SU-DHL-6 (cell line): ENCODE measurements around the gene DHRS7B.
"Not testable (repeated sequence)": the region's sequence is repeated elsewhere in the genome, so short reads cannot be mapped to it uniquely, and the experiment has no call there.

Experiments
- H2AFZ ChIP-seq: fragments of 200-600 bp; sonication (generic); 2 replicates; pipeline ENCODE4 v1.6.1; 2014; ENCODE audit warnings: low read depth, mild to moderate bottlenecking, moderate library complexity, mixed read lengths, antibody characterized with exemption, low read length; ENCODE audit not compliant: severe bottlenecking
- H3F3A ChIP-seq: fragments of 200-600 bp; shearing (Covaris generic); 2 replicates; pipeline ENCODE4 v1.6.0; 2016; ENCODE audit warnings: antibody characterized with exemption, mild to moderate bottlenecking; ENCODE audit not compliant: insufficient read depth
- H3K27ac ChIP-seq: fragments of 200-600 bp; sonication (generic); 2 replicates; pipeline ENCODE4 v1.5.1; 2016; ENCODE audit warnings: low read depth, mild to moderate bottlenecking, low read length, moderate library complexity, mixed read lengths
- H3K27me3 ChIP-seq: fragments of 200-600 bp; sonication (generic), shearing (Covaris generic); 2 replicates; pipeline ENCODE4 v1.6.0; 2014; ENCODE audit warnings: mild to moderate bottlenecking, low read length
- H3K36me3 ChIP-seq: fragments of 200-600 bp; sonication (generic); 2 replicates; pipeline ENCODE4 v1.6.1; 2014; ENCODE audit warnings: mild to moderate bottlenecking, low read length, mixed read lengths
- H3K4me2 ChIP-seq: fragments of 300-600, 200-600 bp; shearing (Covaris generic), sonication (generic); 2 replicates; pipeline ENCODE4 v1.6.0; 2014; ENCODE audit warnings: low read length, low read depth, mild to moderate bottlenecking; ENCODE audit not compliant: poor library complexity, severe bottlenecking
- H3K4me3 ChIP-seq: fragments of 200-600 bp; sonication (generic); 2 replicates; pipeline ENCODE4 v1.5.1; 2014; ENCODE audit warnings: antibody characterized with exemption, low read length, mild to moderate bottlenecking, mixed read lengths; ENCODE audit not compliant: insufficient read depth, poor library complexity, severe bottlenecking
- H3K79me2 ChIP-seq: fragments of 200-600 bp; sonication (generic); 2 replicates; pipeline ENCODE4 v1.6.1; 2014; ENCODE audit warnings: mild to moderate bottlenecking, low read length, moderate library complexity; ENCODE audit not compliant: insufficient read depth
- H3K9ac ChIP-seq: fragments of 200-600 bp; sonication (generic); 2 replicates; pipeline ENCODE4 v1.7.0; 2014; ENCODE audit warnings: mild to moderate bottlenecking, low read length
- H3K9me2 ChIP-seq: fragments of 200-600 bp; sonication (generic); replicated peaks from 2 replicates; pipeline ENCODE4 v1.6.1; 2014; ENCODE audit warnings: low read length; ENCODE audit not compliant: insufficient read depth
- H3K9me3 ChIP-seq: fragments of 200-600 bp; sonication (generic); 2 replicates; pipeline ENCODE4 v1.6.1; 2014; ENCODE audit warnings: low read length, mixed read lengths; ENCODE audit not compliant: insufficient read depth
- H4K20me1 ChIP-seq: fragments of 200-600 bp; sonication (generic); 2 replicates; pipeline ENCODE4 v1.6.1; 2014; ENCODE audit warnings: low read depth, mild to moderate bottlenecking, antibody characterized with exemption, low read length, moderate library complexity, mixed read lengths
- CTCF ChIP-seq: fragments of 200-600 bp; sonication (generic); IDR thresholded peaks from one replicate; pipeline ENCODE4 v1.5.1; 2017; ENCODE audit warnings: antibody characterized with exemption, mild to moderate bottlenecking, low read length, moderate library complexity; ENCODE audit not compliant: insufficient read depth, poor library complexity, severe bottlenecking
- EZH2phosphoT487 ChIP-seq: fragments of 200-600 bp; sonication (generic), shearing (Covaris generic); conservative IDR thresholded peaks from 2 replicates; pipeline ENCODE4 v1.6.1; 2018; ENCODE audit warnings: mild to moderate bottlenecking, antibody characterized with exemption, low read length, moderate library complexity, mixed read lengths

The DHRS7B gene

DNA sequence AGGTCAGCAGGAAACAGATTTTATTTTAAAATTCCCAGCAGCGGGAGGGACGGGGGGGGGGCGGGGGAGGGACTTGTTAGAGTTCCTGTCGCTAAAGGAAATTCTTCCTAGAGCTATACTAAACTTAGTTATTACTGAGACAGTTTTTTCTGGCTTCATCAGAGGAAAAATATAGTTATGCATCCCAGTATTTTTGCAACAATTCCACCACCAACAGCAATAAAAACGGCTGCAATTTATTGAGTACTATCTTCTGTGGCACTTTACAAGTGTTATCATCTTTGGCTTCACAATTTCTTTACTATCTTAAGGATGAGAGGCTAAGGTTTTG lies 6.9 kb upstream of the DHRS7B start:
- H3K36me3 ChIP-seq: no peaks in the 10 kb centered on the region
- no peaks in the 10 kb centered on the region for H4K20me1 ChIP-seq
- H3K27me3 ChIP-seq: no peaks in the 10 kb centered on the region; the same call in 1 of the 2 replicates
- no peak overlapping the region for H3K4me3 ChIP-seq
- H3K79me2 ChIP-seq: no peaks in the 10 kb centered on the region
- no peaks in the 10 kb centered on the region for H3K9me3 ChIP-seq
- H3K9me2 ChIP-seq: no peaks in the 10 kb centered on the region
- no peaks in the 10 kb centered on the region for H3F3A ChIP-seq
- no peak overlapping the region for H3K27ac ChIP-seq
- TF ChIP-seq CTCF (no peak), EZH2phosphoT487 (no peak)
- H2AFZ ChIP-seq: peak overlapping the region; percentile 40
- H3K4me2 ChIP-seq: no peak overlapping the region
- no peak overlapping the region for H3K9ac ChIP-seq

GRCh38 chr17:21124086-21124485 lies 2.7 kb upstream of the DHRS7B start:
- Histone ChIP-seq H4K20me1 (no peaks in the 10 kb centered on the region), H3K27me3 (no peaks in the 10 kb centered on the region), H3K9ac (no peak overlapping the region), H3K4me3 (no peak overlapping the region), H3K9me3 (no peaks in the 10 kb centered on the region), H3K36me3 (no peaks in the 10 kb centered on the region), H3F3A (peaks cover 12% of the 10 kb centered on the region; the same call in 1 of the 2 replicates), H3K79me2 (peaks cover 16% of the 10 kb centered on the region), H3K4me2 (no peak overlapping the region), H2AFZ (no peak overlapping the region), H3K27ac (no peak overlapping the region), H3K9me2 (no peaks in the 10 kb centered on the region)
- TF ChIP-seq CTCF (no peak), EZH2phosphoT487 (no peak)

GRCh38 chr17:21124517-21124916 lies 2.2 kb upstream of the DHRS7B start:
- H3K9ac ChIP-seq, H3K9me2 ChIP-seq, H3K27me3 ChIP-seq, H3K4me3 ChIP-seq, H2AFZ ChIP-seq, H4K20me1 ChIP-seq, H3K4me2 ChIP-seq, H3K27ac ChIP-seq, H3K9me3 ChIP-seq, H3K36me3 ChIP-seq: not testable (repeated sequence)
- H3K79me2 ChIP-seq: peaks cover 20% of the 10 kb centered on the region
- peaks cover 15% of the 10 kb centered on the region; the same call in 1 of the 2 replicates for H3F3A ChIP-seq

DNA sequence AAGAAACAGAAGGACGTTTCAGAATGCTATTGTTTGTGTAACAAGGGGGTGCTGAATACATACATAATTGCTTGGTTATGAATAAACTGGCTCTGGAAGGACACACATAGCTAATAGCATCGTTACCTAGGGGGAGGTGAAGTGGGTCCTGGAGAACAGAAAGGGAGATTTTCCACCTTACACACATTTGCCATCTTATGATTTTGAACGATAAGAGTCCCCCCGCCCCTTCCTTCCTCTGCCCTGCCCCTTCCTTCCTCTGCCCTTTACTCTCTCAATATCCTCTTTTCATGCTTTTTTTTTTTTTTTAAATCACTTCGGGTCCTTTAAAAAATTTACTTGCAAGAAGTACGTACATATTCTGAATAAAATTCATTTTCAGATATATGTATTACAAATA lies 902 bp upstream of the DHRS7B start:
- no peaks in the 10 kb centered on the region for H3K36me3 ChIP-seq
- peak overlapping the region; percentile 58; the same call in 1 of the 2 replicates for H3K27ac ChIP-seq
- peak overlapping the region; percentile 90 for H3K4me3 ChIP-seq
- H4K20me1 ChIP-seq: no peaks in the 10 kb centered on the region
- H3F3A ChIP-seq: peaks cover 16% of the 10 kb centered on the region; the same call in 1 of the 2 replicates
- no peaks in the 10 kb centered on the region for H3K9me2 ChIP-seq
- no peaks in the 10 kb centered on the region for H3K9me3 ChIP-seq
- peak overlapping the region; percentile 97 for H2AFZ ChIP-seq
- H3K4me2 ChIP-seq: peak overlapping the region; percentile 99
- peaks cover 20% of the 10 kb centered on the region for H3K79me2 ChIP-seq
- no peak for TF ChIP-seq CTCF
- no peak for TF ChIP-seq EZH2phosphoT487
- no peaks in the 10 kb centered on the region for H3K27me3 ChIP-seq
- peak overlapping the region; percentile 88 for H3K9ac ChIP-seq
